AG09319 (cell line): ENCODE data around the gene MRTFA.
"Not testable (repeated sequence)": the region's sequence is repeated elsewhere in the genome, so short reads cannot be mapped to it uniquely, and the experiment has no call there.

Experiments
- DNase-seq: peaks from one replicate; pipeline ENCODE4 v3.0.0-alpha.2; 2010; ENCODE audit warnings: low read depth; ENCODE audit errors: extremely low read depth
- CTCF ChIP-seq: IDR thresholded peaks from 2 replicates; pipeline ENCODE4 v1.5.1; 2011; ENCODE audit warnings: low read depth, mild to moderate bottlenecking, inconsistent platforms, low read length, moderate library complexity

The MRTFA gene

DNA sequence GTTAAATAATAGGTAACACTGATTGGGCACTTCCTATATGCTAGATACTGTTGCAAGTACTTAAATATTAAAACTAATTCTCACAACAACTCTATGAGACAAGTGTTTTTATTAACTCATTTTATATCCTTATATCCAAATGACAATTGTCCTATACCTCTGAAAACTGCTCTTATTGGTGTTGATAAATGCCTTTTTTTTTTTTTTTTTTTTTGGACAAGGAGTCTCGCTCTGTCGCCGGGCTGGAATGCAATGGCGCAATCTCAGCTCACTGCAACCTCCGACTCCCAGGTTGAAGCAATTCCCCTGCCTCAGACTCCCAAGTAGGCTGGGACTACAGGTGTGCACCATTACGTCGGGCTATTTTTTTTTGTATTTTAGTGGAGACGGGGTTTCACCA, 41.6 kb downstream of the MRTFA start:
- TF ChIP-seq CTCF = no peak

DNA sequence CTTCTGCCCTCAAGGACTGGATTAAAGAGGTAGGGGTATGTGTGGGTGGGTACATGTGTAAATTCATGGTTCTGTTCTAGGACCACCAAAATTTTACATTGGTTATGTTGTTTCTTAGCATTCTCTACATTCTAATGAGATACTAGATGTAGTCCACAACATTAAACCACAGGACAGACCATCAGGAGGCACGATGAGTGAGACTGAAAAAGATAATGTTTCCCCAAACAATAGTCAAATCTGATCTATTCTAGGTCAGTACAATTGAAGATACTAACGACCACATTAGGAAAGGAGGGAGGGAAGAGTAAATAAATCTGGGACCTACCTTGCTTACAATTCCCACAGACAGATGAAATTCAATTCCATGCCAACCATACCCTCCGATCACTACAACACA, 42.2 kb downstream of the MRTFA start:
- no peak for DNase-seq
- TF ChIP-seq CTCF = no peak

More for the DNA sequence above, 41.6 kb downstream of the MRTFA start:
- no peak for DNase-seq

GRCh38 chr22:40593460-40594273, 42.9 kb downstream of the MRTFA start:
- no peak for TF ChIP-seq CTCF
- no peak for DNase-seq

DNA sequence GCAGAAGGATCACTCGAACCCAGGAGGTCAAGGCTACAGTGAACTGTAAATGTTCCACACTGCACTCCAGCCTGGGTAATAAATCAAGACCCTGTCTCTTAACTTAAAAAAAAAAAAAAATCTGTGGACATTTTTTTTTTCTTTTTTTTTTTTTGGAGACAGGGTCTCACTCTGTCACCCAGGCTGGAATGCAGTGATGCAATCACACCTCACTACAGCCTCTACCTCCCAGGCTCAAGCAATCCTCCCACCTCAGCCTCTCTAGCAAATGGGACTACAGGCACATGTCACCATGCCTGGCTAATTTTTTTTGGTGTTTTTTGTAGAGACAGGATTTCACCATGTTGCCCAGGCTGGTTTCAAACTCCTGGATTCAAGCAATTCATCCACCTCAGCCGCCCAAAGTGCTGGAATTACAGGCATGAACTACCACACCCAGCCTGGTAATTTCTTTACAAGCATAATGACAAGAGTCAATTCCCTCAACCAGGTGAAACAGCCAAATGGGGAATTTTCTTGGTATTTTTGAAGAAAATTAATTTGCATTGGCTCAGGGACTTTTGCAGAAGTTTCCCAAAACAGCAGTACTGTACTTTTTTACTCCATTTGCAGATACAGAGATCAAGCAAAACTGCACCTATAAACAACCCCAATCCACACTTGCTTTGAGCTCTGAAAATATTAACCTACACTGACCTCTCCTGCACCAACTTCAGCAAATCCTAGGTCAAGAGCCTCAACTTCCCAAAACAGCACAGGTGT, 44.0 kb downstream of the MRTFA start:
- no peak for TF ChIP-seq CTCF
- no peak for DNase-seq

DNA sequence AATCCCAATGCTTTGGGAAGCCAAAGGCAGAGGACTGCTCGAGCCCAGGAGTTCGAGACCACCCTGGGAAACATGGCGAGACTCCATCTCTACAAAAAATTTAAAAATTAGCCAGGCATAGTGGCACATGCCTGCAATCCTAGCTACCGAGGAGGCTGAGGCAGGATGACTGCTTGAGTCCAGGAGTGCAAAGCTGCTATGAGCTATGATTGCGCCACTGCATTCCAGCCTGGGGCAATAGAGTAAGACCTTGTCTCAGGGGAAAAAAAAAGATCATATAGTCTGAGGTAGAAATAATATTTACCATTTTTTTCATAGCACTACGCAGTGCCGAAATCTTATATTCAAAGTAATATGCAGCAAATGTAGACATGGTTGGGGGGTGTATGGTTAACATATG, 47.8 kb downstream of the MRTFA start:
- DNase-seq = peak; percentile 34
- TF ChIP-seq CTCF = no peak

DNA sequence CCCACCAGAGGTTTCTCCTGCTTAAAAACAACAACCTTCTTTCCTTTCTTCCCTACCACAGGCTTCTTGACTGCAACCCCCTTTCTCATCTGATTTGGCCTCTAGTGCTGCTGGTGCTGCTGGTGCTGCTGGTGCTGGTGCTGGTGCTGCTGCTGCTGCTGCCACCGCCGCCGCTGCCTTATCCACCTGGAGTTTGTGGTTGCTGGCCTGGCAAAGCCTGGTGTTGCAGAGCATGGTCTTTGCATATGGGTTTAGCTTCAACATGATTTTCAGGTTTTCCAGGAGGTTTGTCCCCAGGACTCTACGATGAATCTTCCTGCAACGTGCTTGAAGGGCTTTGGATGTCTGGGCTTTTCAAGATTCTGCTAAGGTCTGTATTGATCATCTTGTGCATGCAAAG, 49.7 kb downstream of the MRTFA start:
- no peak for DNase-seq
- no peak for TF ChIP-seq CTCF

DNA sequence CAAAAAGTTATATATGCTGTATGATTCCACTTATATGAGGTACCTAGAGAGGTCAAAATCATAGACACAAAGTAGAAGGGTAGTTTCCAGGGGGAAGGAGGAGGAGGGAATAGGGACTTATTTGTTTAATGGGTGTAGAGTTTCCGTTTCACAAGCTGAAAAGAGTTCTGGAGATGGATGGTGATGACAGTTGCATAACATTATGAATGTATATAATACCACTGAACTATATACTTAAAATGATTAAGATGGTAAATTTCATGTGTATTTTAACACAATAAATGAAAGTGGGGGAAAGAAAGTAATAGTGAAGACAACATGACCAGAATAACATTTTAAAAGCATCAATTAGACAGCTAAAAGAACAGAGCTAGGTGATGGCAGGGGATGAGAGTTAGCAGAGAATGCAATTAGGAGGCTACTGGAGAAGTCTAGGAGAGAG, 51.2 kb downstream of the MRTFA start:
- DNase-seq = no peak
- TF ChIP-seq CTCF = no peak

DNA sequence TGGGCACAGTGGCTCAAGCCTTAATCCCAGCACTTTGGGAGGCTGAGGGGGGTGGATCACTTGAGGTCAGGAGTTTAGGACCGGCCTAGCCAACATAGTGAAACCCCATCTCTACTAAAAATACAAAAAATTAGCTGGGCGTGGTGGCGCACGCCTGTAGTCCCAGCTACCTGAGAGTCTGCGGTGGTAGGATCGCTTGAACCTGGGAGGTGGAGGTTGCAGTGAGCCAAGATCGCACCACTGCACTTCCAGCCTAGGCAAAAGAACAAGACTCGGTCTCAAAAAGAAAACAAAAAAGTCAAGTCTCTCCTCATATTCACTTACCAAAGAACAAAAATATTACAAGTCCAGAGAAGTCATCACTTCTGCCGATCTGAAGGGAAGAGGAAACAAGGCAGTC, 51.8 kb downstream of the MRTFA start:
- DNase-seq = not testable (repeated sequence)
